ENCODE measurements around the gene WIPI1. TPM values are rescaled to one million over a fixed set of nuclear protein-coding genes. Genes with fewer than 3 reads are reported as not detected.

Gene WIPI1
- total and polyA plus RNA-seq, 2 of the 13 experiments (the other 11 are each of a cell fraction or from before 2014, with no cell fraction given), result 29.4 to 141 TPM

- no peak for TF ChIP-seq GMEB2 (CRISPR knock-in tag; IDR thresholded peaks at IDR 0.05; ENCODE audit: low read depth)
- TF ChIP-seq ZNF766 (CRISPR knock-in tag; IDR thresholded peaks at IDR 0.05; ENCODE audit: borderline replicate concordance), result no peak
- no peak for TF ChIP-seq TRIM22 (IDR thresholded peaks at IDR 0.05)
- no peak for TF ChIP-seq TP53 (CRISPR knock-in tag; conservative IDR thresholded peaks at IDR 0.05)
- TF ChIP-seq JUNB (CRISPR knock-in tag; IDR thresholded peaks at IDR 0.05; ENCODE audit: borderline replicate concordance), result no peak
- TF ChIP-seq ATF7 (IDR thresholded peaks at IDR 0.05), result no peak
- no peak for TF ChIP-seq ATF7 (CRISPR knock-in tag; IDR thresholded peaks at IDR 0.05)
- peak; percentile 38; the same call in 1 of the 2 replicates for TF ChIP-seq THAP9 (CRISPR knock-in tag; IDR thresholded peaks at IDR 0.05; ENCODE audit: borderline replicate concordance)
- TF ChIP-seq, protein P1, sequence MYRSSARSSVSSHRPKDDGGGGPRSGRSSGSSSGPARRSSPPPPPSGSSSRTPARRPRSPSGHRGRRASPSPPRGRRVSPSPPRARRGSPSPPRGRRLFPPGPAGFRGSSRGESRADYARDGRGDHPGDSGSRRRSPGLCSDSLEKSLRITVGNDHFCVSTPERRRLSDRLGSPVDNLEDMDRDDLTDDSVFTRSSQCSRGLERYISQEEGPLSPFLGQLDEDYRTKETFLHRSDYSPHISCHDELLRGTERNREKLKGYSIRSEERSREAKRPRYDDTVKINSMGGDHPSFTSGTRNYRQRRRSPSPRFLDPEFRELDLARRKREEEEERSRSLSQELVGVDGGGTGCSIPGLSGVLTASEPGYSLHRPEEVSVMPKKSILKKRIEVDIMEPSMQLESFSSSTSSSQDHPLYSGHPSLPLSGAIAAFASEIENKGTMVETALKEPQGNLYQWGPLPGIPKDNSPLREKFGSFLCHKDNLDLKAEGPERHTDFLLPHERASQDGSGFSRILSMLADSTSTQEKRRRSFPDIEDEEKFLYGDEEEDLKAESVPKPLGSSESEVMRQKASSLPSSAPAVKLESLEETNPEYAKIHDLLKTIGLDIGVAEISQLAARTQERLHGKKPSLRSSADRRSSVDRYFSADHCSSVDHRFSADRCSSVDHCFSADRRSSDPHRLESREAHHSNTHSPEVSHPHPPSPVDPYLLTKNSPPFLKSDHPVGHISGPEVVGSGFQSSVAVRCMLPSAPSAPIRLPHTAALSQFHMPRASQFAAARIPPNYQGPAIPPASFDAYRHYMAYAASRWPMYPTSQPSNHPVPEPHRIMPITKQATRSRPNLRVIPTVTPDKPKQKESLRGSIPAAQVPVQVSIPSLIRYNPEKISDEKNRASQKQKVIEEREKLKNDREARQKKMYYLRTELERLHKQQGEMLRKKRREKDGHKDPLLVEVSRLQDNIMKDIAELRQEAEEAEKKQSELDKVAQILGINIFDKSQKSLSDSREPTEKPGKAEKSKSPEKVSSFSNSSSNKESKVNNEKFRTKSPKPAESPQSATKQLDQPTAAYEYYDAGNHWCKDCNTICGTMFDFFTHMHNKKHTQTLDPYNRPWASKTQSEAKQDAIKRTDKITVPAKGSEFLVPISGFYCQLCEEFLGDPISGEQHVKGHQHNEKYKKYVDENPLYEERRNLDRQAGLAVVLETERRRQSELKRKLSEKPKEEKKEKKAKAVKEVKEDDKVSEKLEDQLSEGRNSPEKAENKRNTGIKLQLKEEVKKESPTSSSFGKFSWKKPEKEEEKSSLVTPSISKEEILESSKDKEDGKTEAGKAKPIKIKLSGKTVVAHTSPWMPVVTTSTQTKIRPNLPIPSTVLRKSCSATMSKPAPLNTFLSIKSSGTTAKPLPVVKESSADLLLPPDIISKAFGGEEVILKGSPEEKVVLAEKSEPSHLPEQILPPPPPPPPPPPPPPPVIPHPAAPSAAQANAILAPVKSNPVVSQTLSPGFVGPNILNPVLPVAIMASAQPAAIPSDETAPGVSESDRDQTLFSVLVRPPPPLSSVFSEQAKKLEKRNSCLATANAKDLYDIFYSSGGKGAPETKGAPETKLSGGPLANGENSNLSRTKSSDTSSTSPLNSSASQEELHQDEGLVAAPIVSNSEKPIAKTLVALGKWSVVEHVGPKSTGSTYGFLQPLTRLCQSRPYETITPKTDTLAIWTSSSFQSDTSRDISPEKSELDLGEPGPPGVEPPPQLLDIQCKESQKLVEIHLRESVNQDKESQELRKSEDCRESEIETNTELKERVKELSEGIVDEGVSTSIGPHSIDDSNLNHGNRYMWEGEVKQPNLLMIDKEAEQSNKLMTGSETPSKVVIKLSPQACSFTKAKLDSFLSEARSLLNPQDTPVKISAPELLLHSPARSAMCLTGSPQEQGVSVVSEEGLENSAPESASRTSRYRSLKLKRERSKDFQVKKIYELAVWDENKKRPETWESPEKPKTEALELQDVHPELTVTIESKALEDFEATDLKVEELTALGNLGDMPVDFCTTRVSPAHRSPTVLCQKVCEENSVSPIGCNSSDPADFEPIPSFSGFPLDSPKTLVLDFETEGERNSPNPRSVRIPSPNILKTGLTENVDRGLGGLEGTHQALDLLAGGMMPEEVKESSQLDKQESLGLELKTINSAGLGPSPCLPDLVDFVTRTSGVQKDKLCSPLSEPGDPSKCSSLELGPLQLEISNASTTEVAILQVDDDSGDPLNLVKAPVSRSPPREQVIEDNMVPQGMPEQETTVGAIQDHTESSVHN (CRISPR knock-in tag; IDR thresholded peaks at IDR 0.05), result peak; percentile 64; the same call in 1 of the 2 replicates
Measured at GRCh38 chr17:68435876-68436842, 21.1 kb downstream of the WIPI1 start (continued).

Measured in HepG2 (cell line).